Right renal cortex interstitium (tissue), 3 donors: Measurements from ENCODE around the gene SEZ6. TPM values are rescaled to one million over a fixed set of nuclear protein-coding genes. Genes with fewer than 3 reads are reported as not detected.
"Not testable (repeated sequence)": the region's sequence is repeated elsewhere in the genome, so short reads cannot be mapped to it uniquely, and the experiment has no call there.

Source experiments
- DNase-seq, 3 donors: peaks; one replicate each; pipeline ENCODE4 v3.0.0-alpha.2; 2013; ENCODE audit warnings: low read depth in 3 of 3, low spot score in 2 of 3
- polyA plus RNA-seq, 3 donors: library from polyadenylated mRNA; unstranded; fragments of 120-200 nt; gene quantifications; one replicate each; pipeline ENCODE4 v1.2.1, GENCODE V29; 2013; ENCODE audit not compliant: insufficient read length in 3 of 3

The SEZ6 gene
- polyA plus RNA-seq, 3 donors, result 0.11 TPM

DNA sequence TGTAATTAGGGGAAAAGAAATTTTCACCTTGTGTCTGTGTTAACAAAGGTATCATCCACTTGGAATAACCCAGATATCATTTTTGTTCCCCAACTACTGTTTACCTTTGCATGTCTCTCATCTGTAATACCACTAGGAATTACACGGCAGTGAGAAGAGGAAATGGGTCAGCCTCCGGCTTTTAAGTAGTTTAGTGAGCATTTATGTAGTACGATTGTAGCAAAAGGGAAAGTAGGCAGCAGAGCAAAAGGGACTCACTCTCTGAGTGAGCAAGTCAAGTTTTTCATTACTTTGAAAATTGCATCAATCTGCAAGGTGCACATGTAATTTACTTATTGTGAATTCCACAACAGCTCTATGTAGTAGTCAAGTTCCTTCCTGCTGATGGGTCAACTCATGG is 65.7 kb downstream of the SEZ6 start:
- DNase-seq, result no peak

DNA sequence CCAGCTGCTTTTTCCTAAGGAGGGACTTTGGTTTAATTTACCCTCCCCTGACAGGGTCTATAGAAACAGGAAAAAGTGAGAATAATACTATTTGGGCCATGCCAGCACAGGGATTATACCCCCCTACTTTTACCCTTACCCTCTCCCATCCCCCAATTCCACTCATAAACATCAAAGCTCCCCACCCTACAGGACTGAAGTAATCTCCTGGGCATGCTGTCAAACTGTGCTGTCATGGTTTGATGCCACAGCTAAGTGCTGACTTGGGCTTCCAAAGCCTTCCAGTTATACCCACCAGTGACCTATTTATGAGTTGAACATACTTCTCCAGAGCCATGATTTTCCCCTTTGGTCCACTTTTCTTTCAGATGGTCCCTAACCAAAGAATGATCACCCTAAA is 67.3 kb downstream of the SEZ6 start:
- DNase-seq, result no peak

DNA sequence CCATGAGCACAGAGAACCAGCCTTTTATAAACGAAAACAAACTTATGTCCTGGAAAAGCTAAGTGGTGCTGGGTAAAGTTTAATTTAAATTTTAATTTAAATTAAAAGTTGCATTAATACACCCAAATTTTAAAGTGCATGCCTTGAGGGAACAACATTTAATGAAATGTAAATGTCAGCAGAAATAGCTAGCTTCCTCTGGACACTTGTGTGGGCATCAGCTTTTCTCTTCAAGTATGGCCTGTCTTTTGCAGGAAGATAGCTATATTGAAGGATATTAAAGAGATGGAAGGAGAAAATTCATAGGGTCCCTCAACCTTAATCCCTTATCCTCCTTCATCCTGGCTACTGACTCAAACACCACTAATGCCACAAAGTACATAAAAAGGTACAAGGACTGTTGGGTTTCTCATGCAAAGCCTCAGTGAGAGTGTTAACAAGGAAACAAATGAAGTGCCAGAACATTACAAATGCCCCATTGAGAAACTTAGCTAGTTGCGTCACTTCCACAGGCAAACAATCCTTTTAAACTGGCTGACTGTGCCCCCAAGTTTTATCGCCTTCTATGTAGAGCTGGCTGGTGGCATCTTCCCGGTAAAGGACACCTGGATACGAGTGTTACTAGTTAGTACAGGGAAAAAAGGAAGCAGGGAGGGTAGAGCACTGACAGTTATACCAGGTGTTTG is 68.6 kb downstream of the SEZ6 start:
- DNase-seq, result no peak

DNA sequence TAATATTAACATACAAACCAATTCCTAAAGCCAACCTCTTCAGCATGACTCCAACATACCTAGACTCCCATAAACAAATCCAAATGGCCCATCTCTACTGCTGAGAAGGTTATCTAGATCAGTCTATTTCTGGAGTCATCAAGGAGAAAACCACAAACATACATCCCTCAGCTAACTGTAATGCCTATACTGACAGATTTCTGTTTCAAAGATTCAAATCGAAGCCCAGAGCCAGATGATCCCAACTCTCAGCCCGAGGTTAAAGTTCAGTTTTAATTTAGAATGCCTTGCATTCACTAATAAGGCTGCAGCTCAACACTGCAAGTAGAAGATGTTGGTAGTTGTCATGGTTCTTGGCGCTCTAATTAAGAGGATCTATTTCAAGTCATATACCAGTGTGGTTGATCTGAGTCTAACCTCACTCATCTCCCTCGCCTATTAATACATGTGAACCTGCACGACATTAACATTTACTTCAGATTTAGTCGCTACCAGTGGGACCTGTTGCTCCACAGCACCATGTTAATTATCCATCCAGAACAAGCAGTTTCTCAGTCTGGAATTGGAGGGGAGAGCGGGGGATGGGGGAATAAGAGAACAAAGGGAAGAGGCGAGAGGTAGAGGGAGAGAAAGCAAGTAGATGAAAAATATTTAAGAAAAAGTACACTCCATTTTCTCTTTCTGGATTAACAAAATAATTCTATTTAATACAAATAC is 69.9 kb downstream of the SEZ6 start:
- no peak for DNase-seq

DNA sequence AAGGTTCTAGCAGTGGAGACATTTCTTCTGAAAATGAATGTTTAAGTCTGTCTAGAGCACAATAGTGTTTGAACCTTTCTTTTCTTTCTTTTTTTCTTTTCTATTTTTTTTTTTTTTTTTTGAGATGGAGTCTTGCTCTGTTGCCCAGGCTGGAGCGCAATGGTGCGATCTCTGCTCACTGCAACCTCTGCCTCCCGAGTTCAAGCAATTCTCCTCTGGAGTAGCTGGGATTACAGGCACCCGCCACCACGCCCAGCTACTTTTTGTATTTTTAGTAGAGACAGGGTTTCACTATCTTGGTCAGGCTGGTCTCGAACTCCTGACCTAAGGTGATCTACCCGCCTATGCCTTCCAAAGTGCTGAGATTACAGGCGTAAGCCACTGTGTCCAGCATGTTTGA is 71.3 kb downstream of the SEZ6 start:
- DNase-seq, result not testable (repeated sequence)

DNA sequence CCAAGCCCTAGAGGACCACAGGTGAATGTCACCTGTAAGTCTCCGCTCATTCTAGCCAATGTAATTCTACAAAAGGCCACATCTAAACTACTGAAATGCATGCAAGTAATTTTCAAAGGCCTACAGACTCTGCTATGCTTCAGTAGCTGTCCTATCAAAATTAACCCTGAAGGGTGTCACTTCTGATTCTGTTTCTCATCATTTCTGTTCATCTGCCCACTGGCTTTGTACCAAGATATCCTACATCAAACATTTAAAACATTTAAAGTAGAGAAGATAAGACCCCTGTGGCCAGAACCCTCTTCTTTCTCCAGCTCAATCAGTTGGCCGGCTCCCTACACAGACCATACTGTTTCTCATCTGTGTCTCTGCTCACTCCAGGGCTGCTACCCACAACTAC is 76.0 kb downstream of the SEZ6 start:
- no peak for DNase-seq

DNA sequence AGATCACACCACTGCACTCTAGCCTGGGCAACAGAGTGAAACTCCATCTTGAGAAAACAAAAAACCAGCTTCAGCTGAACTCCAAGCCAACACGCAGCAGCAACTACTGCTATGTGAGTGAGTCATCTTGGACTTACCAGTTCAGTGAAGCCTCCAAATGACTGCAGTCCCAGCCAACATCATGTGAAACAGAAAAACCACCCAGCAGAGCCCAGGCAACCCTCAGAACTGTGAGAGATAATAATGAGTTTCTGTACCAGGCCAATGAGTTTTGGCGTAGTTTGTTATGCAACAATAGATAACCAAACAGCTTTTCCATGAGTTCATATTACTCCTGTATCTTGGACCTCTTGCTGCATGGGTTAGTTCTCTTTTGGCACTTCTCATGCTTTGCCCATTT is 77.8 kb downstream of the SEZ6 start:
- DNase-seq, result no peak

DNA sequence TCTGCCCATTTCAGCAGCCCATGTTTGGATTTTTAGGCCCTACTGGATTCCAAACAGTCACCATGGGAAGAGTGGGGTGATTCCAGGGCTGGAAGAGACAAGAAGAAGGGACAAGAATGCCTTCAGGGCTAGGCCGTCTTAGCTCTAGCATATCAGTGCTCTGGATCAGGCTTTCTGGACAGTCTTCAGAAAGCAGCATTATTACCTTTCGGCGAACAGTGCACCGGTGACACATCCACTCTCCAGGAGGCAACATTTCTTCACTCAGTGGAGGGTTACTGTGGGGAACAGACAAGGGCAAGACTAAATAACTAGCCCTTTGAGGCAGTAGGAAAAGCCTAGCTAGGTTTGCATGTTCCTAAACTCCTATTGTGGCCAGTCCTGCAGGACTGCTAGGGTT is 79.0 kb downstream of the SEZ6 start:
- DNase-seq, result no peak

DNA sequence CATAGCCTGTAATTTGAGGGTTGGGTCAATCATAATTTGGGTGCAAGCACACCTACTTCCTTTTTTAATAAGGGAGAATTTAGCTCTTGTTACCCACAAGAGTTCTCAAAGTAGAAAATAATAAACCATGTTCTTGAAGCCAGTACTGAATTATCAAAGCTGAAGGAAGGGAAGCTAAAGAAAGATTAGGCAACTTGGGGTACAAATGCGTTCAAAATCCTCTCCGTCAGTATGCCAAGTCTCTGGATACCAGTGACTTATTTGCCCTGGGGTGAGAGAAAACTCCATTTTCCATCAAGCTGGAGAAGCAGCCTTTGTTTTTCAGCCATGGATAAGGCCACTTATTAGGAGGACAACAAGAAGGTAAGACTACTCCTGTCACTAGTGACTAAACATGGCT is 79.5 kb downstream of the SEZ6 start:
- no peak for DNase-seq

DNA sequence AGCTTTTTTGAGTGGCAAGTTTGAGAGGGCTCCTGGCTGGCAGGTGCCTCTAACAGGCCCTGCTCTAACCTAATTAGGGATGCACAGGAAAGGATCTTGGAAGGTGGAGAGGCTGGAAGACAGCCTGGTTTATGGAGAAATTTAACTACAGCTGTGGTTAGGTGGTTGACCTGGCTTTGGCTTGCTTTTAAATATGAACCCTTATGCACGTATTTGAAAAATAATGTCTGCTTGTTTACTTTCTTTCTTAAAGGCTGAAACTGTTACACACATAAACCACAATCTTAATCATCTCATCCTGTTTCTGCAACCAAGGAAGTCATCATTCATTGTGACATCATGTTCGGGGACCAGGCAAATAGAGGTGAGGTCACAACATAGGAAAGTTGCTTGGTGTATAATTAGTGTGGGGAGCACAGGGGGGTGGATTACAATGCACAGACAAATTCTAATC is 79.9 kb downstream of the SEZ6 start:
- no peak for DNase-seq

DNA sequence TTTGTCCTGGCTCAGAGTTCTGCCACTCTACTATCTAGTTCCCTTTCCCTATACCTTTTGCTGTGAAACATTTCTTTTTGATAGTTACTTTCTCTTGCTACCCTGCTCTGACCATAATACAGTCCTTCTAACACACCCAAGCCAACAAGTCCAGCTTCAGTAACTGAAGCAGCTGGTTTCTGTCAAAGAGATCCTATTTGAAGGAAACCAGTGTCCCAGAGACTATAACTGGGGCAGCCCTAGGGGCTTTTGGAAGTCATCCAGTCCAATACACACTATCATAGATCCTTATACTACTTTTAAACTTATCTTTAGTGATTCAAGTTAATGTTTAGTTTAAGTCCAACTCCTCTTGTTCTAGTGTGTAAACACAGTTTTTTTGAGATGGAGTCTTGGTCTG is 85.6 kb downstream of the SEZ6 start:
- no peak for DNase-seq

DNA sequence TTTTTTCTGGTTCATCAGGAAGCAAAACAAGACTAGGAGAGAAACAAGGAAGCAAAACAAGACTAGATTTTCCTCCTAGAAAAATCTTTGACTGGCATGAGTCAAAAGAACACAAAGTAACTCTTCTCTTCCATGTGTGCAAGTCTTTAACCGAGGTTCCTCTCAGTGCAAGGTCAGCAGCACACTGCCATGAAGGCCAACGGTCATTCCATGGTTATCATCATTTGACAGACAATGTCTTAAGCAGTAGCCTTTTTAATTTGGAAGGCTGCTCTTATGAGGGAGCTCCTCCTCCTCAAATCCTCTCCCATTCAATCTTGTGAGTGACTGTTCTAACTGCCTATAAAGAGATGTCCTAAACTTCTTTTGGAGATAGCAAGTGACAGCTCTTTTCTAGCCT is 87.5 kb downstream of the SEZ6 start:
- DNase-seq, result no peak

DNA sequence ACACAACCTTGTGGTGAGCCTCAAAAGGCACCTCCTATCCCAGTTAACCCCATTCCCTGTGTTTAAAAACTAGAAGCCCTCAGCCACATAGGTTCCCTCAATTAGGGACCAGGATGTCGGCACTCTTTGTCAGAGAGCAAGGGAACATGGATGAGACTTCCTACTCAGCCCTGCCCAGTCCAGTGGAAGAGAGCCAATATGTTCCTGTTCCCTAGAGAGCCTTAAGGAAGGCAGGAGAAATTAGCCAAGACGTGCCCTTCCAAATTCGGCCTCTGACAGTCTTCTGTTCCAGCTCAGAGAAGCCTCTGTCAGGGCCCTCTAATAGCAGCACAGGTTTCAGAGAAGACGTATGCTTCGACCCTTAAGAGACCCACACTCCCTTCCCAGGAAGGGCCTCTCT is 88.4 kb downstream of the SEZ6 start:
- DNase-seq, result no peak

DNA sequence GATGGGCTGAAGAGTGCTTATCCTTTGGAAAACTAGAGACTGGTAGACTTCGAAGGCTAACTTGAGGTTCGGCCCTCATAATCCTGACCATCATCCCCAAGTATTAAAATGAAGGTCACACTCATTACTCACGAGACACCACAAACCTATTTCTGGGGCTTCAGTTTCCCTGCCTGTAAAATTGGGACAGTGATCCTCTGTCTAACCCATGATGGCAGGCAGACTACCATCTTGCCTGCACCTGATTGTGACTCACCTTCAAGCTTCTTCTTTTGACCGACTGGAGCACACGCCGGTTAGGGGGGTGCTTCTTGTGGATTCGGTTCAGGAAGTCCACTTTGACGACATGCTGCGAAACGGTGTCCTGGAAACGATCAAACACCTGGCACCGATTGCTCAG is 88.8 kb downstream of the SEZ6 start:
- DNase-seq, result no peak

DNA sequence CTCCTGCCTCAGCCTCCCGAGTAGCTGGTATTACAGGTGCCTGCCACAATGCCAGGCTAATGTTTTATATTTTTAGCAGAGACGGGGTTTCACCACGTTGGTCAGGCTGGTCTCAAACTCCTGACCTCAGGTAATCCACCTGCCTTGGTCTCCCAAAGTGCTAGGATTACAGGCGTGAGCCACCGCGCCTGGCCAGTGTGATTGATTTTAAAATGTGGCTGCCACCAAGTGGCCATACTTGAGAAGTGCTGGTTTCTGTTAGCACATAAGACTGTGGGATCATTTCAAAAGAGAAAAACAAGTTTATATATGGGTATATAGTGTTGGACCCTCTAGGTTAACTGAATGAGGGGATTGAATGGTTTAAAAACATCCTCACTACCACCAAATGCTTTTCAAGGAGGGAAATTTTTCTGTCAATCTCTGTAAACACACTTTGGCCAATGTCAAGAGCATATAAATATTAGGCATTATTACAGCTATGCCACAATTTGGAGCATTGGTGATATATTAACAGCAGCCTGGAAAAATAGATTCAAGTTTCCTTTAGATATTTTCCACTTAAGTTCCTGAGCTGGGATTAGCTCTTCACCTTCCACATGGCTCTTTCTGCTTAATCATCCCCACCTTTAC is 89.4 kb downstream of the SEZ6 start:
- DNase-seq, result no peak

DNA sequence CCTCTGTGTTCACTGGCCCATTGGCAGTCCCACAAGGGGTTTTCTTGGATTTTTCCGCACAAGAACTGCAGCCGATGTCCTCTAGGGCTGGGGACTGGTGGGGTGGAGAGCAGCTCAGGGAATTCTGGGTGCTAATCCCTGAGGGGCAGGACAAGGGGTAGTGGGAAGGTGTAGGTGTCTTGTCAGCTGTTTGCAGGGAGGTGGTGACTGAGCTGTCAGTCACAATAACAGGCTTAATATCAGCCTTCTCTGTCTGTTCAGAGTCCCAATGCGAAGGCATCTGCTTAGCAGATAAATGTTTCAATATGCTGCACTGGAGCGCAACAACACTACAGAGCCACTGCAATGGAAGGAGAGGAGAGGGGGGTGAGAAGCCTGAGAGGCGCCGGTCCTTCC is 92.9 kb downstream of the SEZ6 start:
- no peak for DNase-seq

DNA sequence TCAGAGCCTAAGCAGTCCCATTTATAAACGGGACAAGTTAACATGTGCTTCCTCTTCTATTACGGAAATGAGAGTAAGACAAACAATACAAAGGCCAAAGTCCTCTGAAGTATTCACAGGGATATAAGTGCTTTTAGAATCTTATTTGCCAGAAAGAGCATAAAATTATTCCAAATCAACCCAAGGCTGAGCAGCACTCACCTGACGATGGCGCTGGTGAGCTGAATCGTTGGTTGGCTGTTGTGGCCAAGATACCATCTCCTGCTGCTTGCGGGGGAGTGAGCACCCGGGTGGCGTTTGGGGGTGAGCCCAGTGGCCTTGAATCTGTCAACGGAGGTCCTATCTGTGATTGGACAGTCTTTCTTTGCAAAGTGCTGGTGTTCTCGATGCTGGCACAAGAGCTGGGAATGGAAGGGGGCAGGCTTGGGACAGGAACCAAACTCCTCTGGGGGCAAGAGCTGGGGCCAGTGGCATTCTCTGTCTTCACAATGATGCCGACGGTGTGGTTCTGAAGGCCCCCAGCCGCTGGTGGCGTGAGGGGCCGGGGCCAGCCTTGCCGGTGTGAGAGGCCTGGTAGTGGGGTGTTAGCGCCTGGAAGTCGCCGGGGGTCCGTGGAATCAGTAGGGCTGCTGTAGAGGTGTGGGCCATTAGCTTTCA is 93.4 kb downstream of the SEZ6 start:
- DNase-seq, result no peak

DNA sequence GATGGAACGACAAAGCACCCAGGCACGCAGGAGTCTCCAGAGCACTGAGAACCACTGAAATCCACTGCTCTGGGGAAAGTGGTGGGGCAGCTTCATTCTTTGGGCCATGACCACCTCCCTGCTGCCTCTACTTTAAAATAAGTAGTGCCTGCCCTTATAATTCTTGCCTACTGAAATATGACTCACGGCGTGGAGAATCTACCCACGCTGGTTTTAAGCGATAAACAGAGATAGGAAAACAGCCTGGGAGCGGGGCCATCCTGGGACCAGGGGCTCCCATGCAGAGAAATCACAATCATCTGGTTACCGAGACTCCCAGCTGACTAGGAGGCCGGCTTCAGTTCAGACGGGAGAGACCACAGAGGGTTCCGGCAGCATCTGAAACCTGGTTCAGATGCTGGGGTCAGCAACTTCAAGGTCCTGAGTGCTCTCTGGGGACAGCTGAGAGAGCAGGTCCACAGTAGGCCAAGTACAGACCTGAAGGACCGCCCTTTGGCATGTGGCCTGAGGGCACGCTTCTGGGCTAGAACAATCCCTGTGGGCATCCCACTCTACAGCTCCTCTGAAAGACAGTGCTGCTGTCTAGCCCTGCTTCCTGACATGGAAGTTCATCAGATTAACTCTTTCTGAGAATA is 94.3 kb downstream of the SEZ6 start:
- DNase-seq, result no peak

DNA sequence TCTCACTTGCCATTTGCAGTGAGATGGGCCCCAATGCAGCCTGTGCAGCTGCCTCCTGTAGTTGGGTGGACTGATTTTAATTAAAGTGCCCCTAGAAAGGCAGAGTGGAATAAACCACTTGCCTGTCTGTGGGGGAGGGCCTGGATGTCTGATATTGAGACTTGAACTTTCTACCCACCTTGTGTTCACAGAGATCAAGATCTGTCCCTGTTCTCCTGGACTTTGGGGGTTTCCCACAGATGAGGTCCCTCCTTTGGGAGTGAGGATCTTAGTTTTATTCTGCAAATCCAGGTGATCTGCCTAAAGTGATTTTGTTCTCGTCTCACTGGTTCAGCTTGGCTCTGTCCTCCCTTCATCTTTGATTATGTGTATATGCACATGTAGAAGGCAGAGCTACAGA is 95.3 kb downstream of the SEZ6 start:
- DNase-seq, result no peak

DNA sequence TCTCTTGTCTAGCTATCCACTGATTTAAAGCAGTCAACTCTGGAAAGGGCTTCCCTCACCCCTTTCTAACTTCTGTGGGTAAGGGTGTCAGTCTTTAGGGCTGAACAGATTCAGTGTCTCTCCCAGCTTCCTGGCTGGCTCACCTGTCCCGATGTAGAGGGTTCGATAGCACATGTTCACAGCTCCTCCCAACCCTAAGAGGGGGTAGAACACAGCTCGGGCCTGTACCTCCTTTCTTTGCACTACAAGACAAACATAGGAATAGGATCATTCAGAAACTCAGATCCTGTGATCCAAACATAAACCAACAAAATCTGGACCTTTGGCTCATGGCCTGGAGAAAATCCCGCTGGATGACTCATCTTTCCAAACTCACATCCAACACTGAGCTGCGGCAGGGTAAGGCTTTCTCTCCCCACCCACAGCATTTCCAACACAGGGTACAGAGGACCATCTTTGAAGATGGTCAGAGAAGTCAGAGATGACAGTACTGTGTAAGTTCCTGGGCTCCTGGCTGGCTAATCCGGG is 97.1 kb downstream of the SEZ6 start:
- DNase-seq, result no peak
